H1 (cell line): ENCODE data around the gene METTL21A.

ENCODE experiments used
- CEBPB ChIP-seq: IDR thresholded peaks from 2 replicates; pipeline ENCODE4 v1.6.1; 2012; ENCODE audit warnings: low read depth, low read length
- CREB1 ChIP-seq: IDR thresholded peaks from 2 replicates; pipeline ENCODE4 v1.6.1; 2012; ENCODE audit warnings: inconsistent platforms
- CTCF ChIP-seq, 3 experiments: IDR thresholded peaks; 1 replicate in 2 of 3; 2 replicates in 1 of 3; pipeline versions ENCODE4 v1.5.1 to v1.6.1; 2011; ENCODE audit warnings: low read length in 3 of 3, mild to moderate bottlenecking in 3 of 3, inconsistent platforms in 2 of 3, low read depth in 1 of 3, moderate library complexity in 1 of 3; ENCODE audit not compliant: insufficient read depth in 1 of 3; ENCODE audit errors: control extremely low read depth in 1 of 3
- FOSL1 ChIP-seq: IDR thresholded peaks from 2 replicates; pipeline ENCODE4 v1.6.1; 2011; ENCODE audit warnings: mild to moderate bottlenecking, low read depth, low read length, moderate library complexity; ENCODE audit not compliant: insufficient read depth
- HDAC2 ChIP-seq, 2 experiments: fragments of 300-600 bp in 1 of 2; sonication (generic) in 1 of 2; IDR thresholded peaks; 2 replicates each; pipeline ENCODE4 v1.6.1; 2011 to 2012; ENCODE audit warnings: low read depth in 2 of 2, low read length in 2 of 2, mild to moderate bottlenecking in 2 of 2, moderate library complexity in 2 of 2, borderline replicate concordance in 1 of 2, inconsistent platforms in 1 of 2
- HDAC6 ChIP-seq: IDR thresholded peaks from one replicate; pipeline ENCODE4 v1.7.1; 2012; ENCODE audit warnings: low read depth, mild to moderate bottlenecking, inconsistent platforms, low read length, moderate library complexity
- JUN ChIP-seq: IDR thresholded peaks from 2 replicates; pipeline ENCODE4 v1.6.1; 2011; ENCODE audit warnings: low read depth, mild to moderate bottlenecking, improper control_type of control experiment, low read length
- KDM1A ChIP-seq: fragments of 200-600, 300-600 bp; sonication (generic); IDR thresholded peaks from 2 replicates; pipeline ENCODE4 v1.7.1; 2016; ENCODE audit warnings: mild to moderate bottlenecking, low read length, borderline replicate concordance
- POLR2A ChIP-seq, 2 experiments: IDR thresholded peaks; 1 replicate in 1 of 2; 2 replicates in 1 of 2; pipeline ENCODE4 v1.6.1; 2011; ENCODE audit warnings: low read depth in 2 of 2, low read length in 2 of 2, mild to moderate bottlenecking in 2 of 2; ENCODE audit errors: control extremely low read depth in 1 of 2
- RAD21 ChIP-seq, 2 experiments: IDR thresholded peaks in 1 of 2; conservative IDR thresholded peaks in 1 of 2; 2 replicates each; pipeline ENCODE4 v1.6.1; 2011; ENCODE audit warnings: low read depth in 2 of 2, low read length in 2 of 2, improper control_type of control experiment in 1 of 2, inconsistent platforms in 1 of 2, mild to moderate bottlenecking in 1 of 2, moderate library complexity in 1 of 2
- TCF12 ChIP-seq: IDR thresholded peaks from 2 replicates; pipeline ENCODE4 v1.6.1; 2011; ENCODE audit warnings: low read depth, mild to moderate bottlenecking, low read length
- TEAD4 ChIP-seq: IDR thresholded peaks from 2 replicates; pipeline ENCODE4 v1.6.1; 2012; ENCODE audit warnings: low read depth, low read length, inconsistent platforms, mixed read lengths
- YY1 ChIP-seq: IDR thresholded peaks from 2 replicates; pipeline ENCODE4 v1.6.1; 2011; ENCODE audit warnings: low read depth, mild to moderate bottlenecking, low read length

DNA sequence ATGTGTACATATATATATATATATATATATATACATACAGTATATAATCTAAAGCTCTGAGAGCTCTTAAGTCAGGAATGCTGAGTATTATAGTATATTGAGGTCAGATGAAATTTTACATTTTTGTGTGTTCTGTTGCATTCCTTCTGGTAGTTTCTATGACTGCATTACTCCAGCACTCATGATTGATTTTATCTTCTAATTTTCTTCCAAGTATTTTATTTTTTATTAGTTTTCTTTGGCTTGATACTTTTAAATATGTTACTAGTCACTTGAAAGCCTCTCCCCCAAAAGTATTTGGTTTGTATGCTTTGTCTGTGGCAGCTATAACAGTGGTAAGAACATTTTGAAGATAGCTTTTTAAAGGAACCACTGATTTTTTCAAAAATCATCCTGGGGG, 25.0 kb downstream of the METTL21A start:
- TF ChIP-seq HDAC6 (no peak), FOSL1 (no peak), KDM1A (no peak), CTCF (IDR thresholded peaks at IDR 0.05; ENCODE audit: control extremely low read depth in 1 of 3, insufficient read depth in 1 of 3, low read depth in 1 of 3, low read length in 3 of 3) (no peak), POLR2A (IDR thresholded peaks at IDR 0.05; ENCODE audit: control extremely low read depth in 1 of 2, low read depth in 2 of 2, low read length in 2 of 2) (no peak), TCF12 (no peak), YY1 (no peak), CEBPB (no peak), HDAC2 (IDR thresholded peaks at IDR 0.05; ENCODE audit: borderline replicate concordance in 1 of 2, low read depth in 2 of 2, low read length in 2 of 2) (no peak), CREB1 (no peak), TEAD4 (no peak), JUN (no peak), RAD21 (IDR thresholded peaks at IDR 0.05 in 1 of 2, conservative IDR thresholded peaks at IDR 0.05 in 1 of 2; ENCODE audit: low read depth in 2 of 2, low read length in 2 of 2) (no peak)
